HG03521 (cell line): ENCODE data around the gene ATF5.

Source experiments
- ATAC-seq: cut with Tn5 transposase; IDR thresholded peaks from one replicate; pipeline ENCODE4 v1.9.1; 2021; ENCODE audit warnings: mild to moderate bottlenecking, moderate library complexity; ENCODE audit not compliant: unreplicated experiment

ATF5 gene

GRCh38 chr19:49929121-49929610 is at the start of gene ATF5, which contains the start of gene NUP62:
Gene ATF5, plus strand, starts transcription at chr19:49929205. Its CDS starts 1,646 bp downstream, at chr19:49930851.
Gene NUP62, minus strand, starts transcription at chr19:49929504. Its CDS starts 19,697 bp downstream, at chr19:49909807.
- peak; percentile 39 for ATAC-seq

GRCh38 chr19:49879243-49879963 is 49.6 kb upstream of the ATF5 start:
- no peak for ATAC-seq

GRCh38 chr19:49880162-49880869 is 48.7 kb upstream of the ATF5 start:
- ATAC-seq = no peak

- no peak for ATAC-seq
These were observed 47.8 kb upstream of the ATF5 start for GRCh38 chr19:49881186-49881585.

GRCh38 chr19:49881672-49882394 is 47.2 kb upstream of the ATF5 start:
- ATAC-seq = no peak

GRCh38 chr19:49882643-49883042 is 46.4 kb upstream of the ATF5 start:
- no peak for ATAC-seq

- no peak for ATAC-seq
These were observed 45.9 kb upstream of the ATF5 start for GRCh38 chr19:49883094-49883493.

GRCh38 chr19:49884109-49884508 is 44.9 kb upstream of the ATF5 start:
- ATAC-seq = no peak

GRCh38 chr19:49884760-49885159 is 44.2 kb upstream of the ATF5 start:
- ATAC-seq = no peak

- ATAC-seq = no peak
These were observed 41.9 kb upstream of the ATF5 start for GRCh38 chr19:49887037-49887664.

- no peak for ATAC-seq
These were observed 41.1 kb upstream of the ATF5 start for GRCh38 chr19:49887665-49888509.

GRCh38 chr19:49888510-49888824 is 40.5 kb upstream of the ATF5 start:
- no peak for ATAC-seq

GRCh38 chr19:49889038-49889686 is 39.8 kb upstream of the ATF5 start:
- no peak for ATAC-seq

GRCh38 chr19:49889687-49890348 is 39.2 kb upstream of the ATF5 start:
- no peak for ATAC-seq

GRCh38 chr19:49890349-49891311 is 38.4 kb upstream of the ATF5 start:
- ATAC-seq = no peak

GRCh38 chr19:49891393-49891792 is 37.6 kb upstream of the ATF5 start:
- no peak for ATAC-seq

- no peak for ATAC-seq
These were observed 36.3 kb upstream of the ATF5 start for GRCh38 chr19:49892716-49893115.

- ATAC-seq = no peak
These were observed 34.9 kb upstream of the ATF5 start for GRCh38 chr19:49894011-49894664.
